Gastrocnemius medialis (tissue), 4 donors: ENCODE measurements around the gene WFDC1.

Experiments
- POLR2A ChIP-seq, 2 donors: fragments of 450-650 bp; IDR thresholded peaks; one replicate each; pipeline ENCODE4 v1.6.1; 2017; ENCODE audit warnings: antibody characterized with exemption in 2 of 2, mild to moderate bottlenecking in 2 of 2, moderate library complexity in 2 of 2
- TF ChIP-seq, protein P1 (sequence below), 5 experiments: fragments of 450-650 bp in 3 of 5; fragments of 200-600 bp in 2 of 5; sonication (generic) in 2 of 5; IDR thresholded peaks in 4 of 5; conservative IDR thresholded peaks in 1 of 5; 1 replicate in 4 of 5; 2 replicates in 1 of 5; pipeline ENCODE4 v1.5.1; 2016 to 2019; ENCODE audit warnings: antibody characterized with exemption in 5 of 5, mild to moderate bottlenecking in 3 of 5, moderate library complexity in 3 of 5

GRCh38 chr16:84279881-84280280, 14.8 kb upstream of the WFDC1 start:
- TF ChIP-seq, protein P1, sequence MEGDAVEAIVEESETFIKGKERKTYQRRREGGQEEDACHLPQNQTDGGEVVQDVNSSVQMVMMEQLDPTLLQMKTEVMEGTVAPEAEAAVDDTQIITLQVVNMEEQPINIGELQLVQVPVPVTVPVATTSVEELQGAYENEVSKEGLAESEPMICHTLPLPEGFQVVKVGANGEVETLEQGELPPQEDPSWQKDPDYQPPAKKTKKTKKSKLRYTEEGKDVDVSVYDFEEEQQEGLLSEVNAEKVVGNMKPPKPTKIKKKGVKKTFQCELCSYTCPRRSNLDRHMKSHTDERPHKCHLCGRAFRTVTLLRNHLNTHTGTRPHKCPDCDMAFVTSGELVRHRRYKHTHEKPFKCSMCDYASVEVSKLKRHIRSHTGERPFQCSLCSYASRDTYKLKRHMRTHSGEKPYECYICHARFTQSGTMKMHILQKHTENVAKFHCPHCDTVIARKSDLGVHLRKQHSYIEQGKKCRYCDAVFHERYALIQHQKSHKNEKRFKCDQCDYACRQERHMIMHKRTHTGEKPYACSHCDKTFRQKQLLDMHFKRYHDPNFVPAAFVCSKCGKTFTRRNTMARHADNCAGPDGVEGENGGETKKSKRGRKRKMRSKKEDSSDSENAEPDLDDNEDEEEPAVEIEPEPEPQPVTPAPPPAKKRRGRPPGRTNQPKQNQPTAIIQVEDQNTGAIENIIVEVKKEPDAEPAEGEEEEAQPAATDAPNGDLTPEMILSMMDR (IDR thresholded peaks at IDR 0.05 in 4 of 5, conservative IDR thresholded peaks at IDR 0.05 in 1 of 5): no peak
- TF ChIP-seq POLR2A (IDR thresholded peaks at IDR 0.05): no peak
